Caco-2 (cell line): ENCODE data around the gene EHD1. TPM values are rescaled to one million over a fixed set of nuclear protein-coding genes. Genes with fewer than 3 reads are reported as not detected.
A peak's percentile ranks its signal among the peaks of the same experiment; 100 is the strongest.

ENCODE experiments used
- BruUV-seq: library from RNA; stranded (reverse); fragments of 400-500 nt; replicated peaks from 2 replicates; lab custom pipeline; 2021; lab: Mats Ljungman, UMichigan
- CTCF ChIA-PET: fragments of 300-600 bp; sonication (Branson Sonifier 250); formaldehyde crosslinking; loops from one replicate; lab custom pipeline; 2022; ENCODE audit warnings: antibody characterized with exemption; lab: Charles Lee
- POLR2A ChIA-PET: fragments of 300-600 bp; sonication (Branson Sonifier 250); formaldehyde crosslinking; loops from one replicate; lab custom pipeline; 2022; ENCODE audit warnings: antibody characterized with exemption; lab: Charles Lee
- DNase-seq, 2 experiments: peaks; one replicate each; pipeline versions ENCODE4 v3.0.0 to v3.0.0-alpha.2; 2020 to 2022
- H3K27me3 ChIP-seq: replicated peaks from 2 replicates; pipeline ENCODE4 v1.6.0; 2011; ENCODE audit warnings: low read length; ENCODE audit not compliant: control insufficient read depth, insufficient read depth
- H3K36me3 ChIP-seq: 2 replicates; pipeline ENCODE4 v1.5.1; 2011; ENCODE audit warnings: low read length; ENCODE audit not compliant: control insufficient read depth, insufficient read depth
- H3K4me1 ChIP-seq: fragments of 250-450 bp; sonication (Bioruptor Pico); 2 replicates; pipeline ENCODE4 v1.5.1; 2020; ENCODE audit warnings: mild to moderate bottlenecking
- H3K4me3 ChIP-seq: 2 replicates; pipeline ENCODE4 v1.5.1; 2011; ENCODE audit warnings: low read depth, mild to moderate bottlenecking, control low read depth, low read length
- H3K9me3 ChIP-seq: fragments of 250-450 bp; sonication (Bioruptor Pico); 2 replicates; pipeline ENCODE4 v1.5.1; 2020; ENCODE audit warnings: mild to moderate bottlenecking, moderate library complexity
- H3K27ac Mint-ChIP-seq: one replicate; pipeline ENCODE4 v1.8.0; 2022; ENCODE audit warnings: mixed read lengths; ENCODE audit not compliant: unreplicated experiment
- H3K27me3 Mint-ChIP-seq: one replicate; pipeline ENCODE4 v1.8.0; 2022; ENCODE audit warnings: mixed read lengths; ENCODE audit not compliant: insufficient read depth, unreplicated experiment
- H3K36me3 Mint-ChIP-seq: one replicate; pipeline ENCODE4 v1.8.0; 2022; ENCODE audit warnings: mild to moderate bottlenecking, mixed read lengths; ENCODE audit not compliant: insufficient read depth, unreplicated experiment
- H3K4me1 Mint-ChIP-seq: one replicate; pipeline ENCODE4 v1.8.0; 2022; ENCODE audit warnings: low read depth, mixed read lengths; ENCODE audit not compliant: unreplicated experiment
- H3K4me3 Mint-ChIP-seq: one replicate; pipeline ENCODE4 v1.8.0; 2022; ENCODE audit warnings: mild to moderate bottlenecking, moderate library complexity, mixed read lengths; ENCODE audit not compliant: unreplicated experiment
- H3K9me3 Mint-ChIP-seq: one replicate; pipeline ENCODE4 v1.8.0; 2022; ENCODE audit warnings: mixed read lengths; ENCODE audit not compliant: unreplicated experiment
- CTCF ChIP-seq, 2 experiments: fragments of 200-600 bp in 1 of 2; IDR thresholded peaks; 1 replicate in 1 of 2; 2 replicates in 1 of 2; pipeline versions ENCODE4 v1.5.1 to v1.8.0; 2011 to 2022; ENCODE audit warnings: antibody characterized with exemption in 1 of 2, control low read depth in 1 of 2, inconsistent platforms in 1 of 2, low read depth in 1 of 2, low read length in 1 of 2, mild to moderate bottlenecking in 1 of 2, moderate library complexity in 1 of 2; ENCODE audit not compliant: insufficient read depth in 1 of 2, severe bottlenecking in 1 of 2, unreplicated experiment in 1 of 2
- intact Hi-C: fragments of 100-400 bp; cut with micrococcal nuclease; formaldehyde crosslinking; loops from one replicate; pipeline ENCODE4 v1.10.0; 2022; ENCODE audit not compliant: unreplicated experiment
- total RNA-seq: library from RNA; stranded (reverse); gene quantifications from 2 replicates; pipeline ENCODE4 v1.2.3, GENCODE V29; 2022

EHD1 gene
- total RNA-seq, 1 experiment from 2014 or later = 129 TPM

GRCh38 chr11:64892838-64893193 is 14.4 kb upstream of the EHD1 start:
- peaks cover 59% of the 10 kb centered on the region for H3K4me1 ChIP-seq
- Mint-ChIP-seq H3K36me3 (peaks cover 66% of the 10 kb centered on the region), H3K27me3 (no peaks in the 10 kb centered on the region), H3K4me1 (peaks cover 28% of the 10 kb centered on the region), H3K27ac (peak overlapping the region; percentile 93), H3K9me3 (no peaks in the 10 kb centered on the region), H3K4me3 (peak overlapping the region; percentile 80)
- H3K9me3 ChIP-seq = no peaks in the 10 kb centered on the region
- intact Hi-C loops = loop anchor here (5.0 kb wide), 1 partner anchor 91 kb away; the partner anchor contains the start of gene MAP4K2
- TF ChIP-seq CTCF (IDR thresholded peaks at IDR 0.05; ENCODE audit: insufficient read depth in 1 of 2, low read depth in 1 of 2, low read length in 1 of 2, severe bottlenecking in 1 of 2, unreplicated experiment in 1 of 2) = no peak
- H3K4me3 ChIP-seq = peak overlapping the region; percentile 78
- BruUV-seq = TSS peak; percentile 43
- peaks cover 12% of the 10 kb centered on the region for H3K36me3 ChIP-seq
- no peaks in the 10 kb centered on the region for H3K27me3 ChIP-seq
- ChIA-PET CTCF (interaction anchor here (1.4 to 3.1 kb wide), 3 partner anchors 16 to 45 kb away, joined by 4 to 22 read pairs (median 5); no protein-coding TSS in a partner anchor), POLR2A (interaction anchor here (1.1 kb wide), 1 partner anchor 229 kb away, joined by 3 read pairs; the partner anchor contains the start of genes FAU and MRPL49)
- no peak for DNase-seq

- BruUV-seq = no TSS peak
- intact Hi-C loops = loop anchor here (5.0 kb wide), 1 partner anchor 90 kb away; the partner anchor contains the start of gene MAP4K2
- Mint-ChIP-seq H3K36me3 (peaks cover 63% of the 10 kb centered on the region), H3K4me1 (peaks cover 32% of the 10 kb centered on the region), H3K9me3 (no peaks in the 10 kb centered on the region), H3K4me3 (peak overlapping the region; percentile 80), H3K27me3 (no peaks in the 10 kb centered on the region), H3K27ac (peak overlapping the region; percentile 93)
- Histone ChIP-seq H3K36me3 (peaks cover 12% of the 10 kb centered on the region), H3K4me3 (peak overlapping the region; percentile 78), H3K9me3 (no peaks in the 10 kb centered on the region), H3K27me3 (no peaks in the 10 kb centered on the region), H3K4me1 (peaks cover 63% of the 10 kb centered on the region)
- no peak for DNase-seq
- TF ChIP-seq CTCF (IDR thresholded peaks at IDR 0.05; ENCODE audit: insufficient read depth in 1 of 2, low read depth in 1 of 2, low read length in 1 of 2, severe bottlenecking in 1 of 2, unreplicated experiment in 1 of 2) = no peak
- POLR2A ChIA-PET = interaction anchor here (0.5 to 1.1 kb wide), 2 partner anchors 32 to 230 kb away, joined by 3 read pairs; partner anchors contain the start of genes FAU and MRPL49
- CTCF ChIA-PET = interaction anchor here (1.4 to 3.1 kb wide), 3 partner anchors 16 to 44 kb away, joined by 4 to 22 read pairs (median 5); no protein-coding TSS in a partner anchor
Observed at GRCh38 chr11:64892411-64892831, 14.0 kb upstream of the EHD1 start.

- H3K36me3 Mint-ChIP-seq = peaks cover 58% of the 10 kb centered on the region
- no peaks in the 10 kb centered on the region for H3K27me3 Mint-ChIP-seq
- BruUV-seq = no TSS peak
- H3K27ac Mint-ChIP-seq = peak overlapping the region; percentile 93
- peak overlapping the region; percentile 80 for H3K4me3 Mint-ChIP-seq
- peaks cover 12% of the 10 kb centered on the region for H3K36me3 ChIP-seq
- no peaks in the 10 kb centered on the region for H3K27me3 ChIP-seq
- peaks cover 35% of the 10 kb centered on the region for H3K4me1 Mint-ChIP-seq
- peak overlapping the region; percentile 78 for H3K4me3 ChIP-seq
- no peak for TF ChIP-seq CTCF (IDR thresholded peaks at IDR 0.05; ENCODE audit: insufficient read depth in 1 of 2, low read depth in 1 of 2, low read length in 1 of 2, severe bottlenecking in 1 of 2, unreplicated experiment in 1 of 2)
- H3K4me1 ChIP-seq = peaks cover 67% of the 10 kb centered on the region
- no peaks in the 10 kb centered on the region for H3K9me3 ChIP-seq
- no peak for DNase-seq
- no peaks in the 10 kb centered on the region for H3K9me3 Mint-ChIP-seq
- ChIA-PET POLR2A (interaction anchor here (0.5 to 1.1 kb wide), 2 partner anchors 31 to 230 kb away, joined by 3 read pairs; partner anchors contain the start of genes FAU and MRPL49), CTCF (interaction anchor here (1.4 to 5.0 kb wide), 3 partner anchors 15 to 44 kb away, joined by 4 to 51 read pairs (median 22); no protein-coding TSS in a partner anchor)
- intact Hi-C loops = loop anchor here (5.0 kb wide), 1 partner anchor 90 kb away; the partner anchor contains the start of gene MAP4K2
Observed at GRCh38 chr11:64891880-64892279, 13.5 kb upstream of the EHD1 start.
